Testis (tissue), 3 donors: Measurements from ENCODE around the gene RNU1-3. TPM values are rescaled to one million over a fixed set of nuclear protein-coding genes. Genes with fewer than 3 reads are reported as not detected.
"Not testable (repeated sequence)": the region's sequence is repeated elsewhere in the genome, so short reads cannot be mapped to it uniquely, and the experiment has no call there.

Experiments used
- DNase-seq: peaks from one replicate; pipeline ENCODE4 v3.0.0-alpha.2; 2019
- H3K27ac ChIP-seq, 2 donors: fragments of 200-600 bp; sonication (generic); one replicate each; pipeline ENCODE4 v1.5.1; 2019
- H3K27me3 ChIP-seq: fragments of 200-600 bp; sonication (generic); one replicate; pipeline ENCODE4 v1.5.1; 2019
- H3K36me3 ChIP-seq: fragments of 200-600 bp; sonication (generic); one replicate; pipeline ENCODE4 v1.5.1; 2017; ENCODE audit warnings: low read depth; ENCODE audit errors: missing control alignments
- H3K4me1 ChIP-seq: fragments of 200-600 bp; sonication (generic); one replicate; pipeline ENCODE4 v1.5.1; 2019
- H3K4me3 ChIP-seq, 2 donors: fragments of 200-600 bp; sonication (generic); one replicate each; pipeline ENCODE4 v1.5.1; 2017 to 2019
- H3K9me3 ChIP-seq: fragments of 200-600 bp; sonication (generic); one replicate; pipeline ENCODE4 v1.5.1; 2017
- WGBS, 2 donors: methylation state at CpG; one replicate each; pipeline ENCODE4 v1.1.5; 2018; 5-methylcytosine and 5-hydroxymethylcytosine counted together
- intact Hi-C: fragments of 100-400 bp; cut with DNase I; formaldehyde crosslinking; loops from one replicate; pipeline ENCODE4 v1.15.1; 2023; ENCODE audit warnings: low total_unique reads
- polyA plus RNA-seq: library from polyadenylated mRNA; stranded (reverse); fragments of 350-450 nt; fragmentation: Illumina TruSeq; extraction: RNeasy Lipid Tissue Mini Kit (QIAGEN cat#74804); gene quantifications from one replicate; pipeline ENCODE4 v1.2.3, GENCODE V29; 2014; ENCODE audit warnings: low read depth, low replicate concordance; ENCODE audit not compliant: insufficient read depth
- total RNA-seq, 2 donors: library from RNA; depleted of rRNA; stranded (reverse); fragments of >200 nt; gene quantifications; one replicate each; pipeline ENCODE4 v1.2.3, GENCODE V29; 2016
- TF ChIP-seq, protein P1 (sequence below), 3 experiments: fragments of 450-650 bp in 2 of 3; fragments of 200-600 bp in 1 of 3; sonication (generic) in 1 of 3; IDR thresholded peaks; one replicate each; pipeline ENCODE4 v1.5.1; 2016 to 2019; ENCODE audit warnings: antibody characterized with exemption in 3 of 3, mild to moderate bottlenecking in 2 of 3, moderate library complexity in 1 of 3

Gene RNU1-3
- total and polyA plus RNA-seq, 3 donors from 2014 or later, result under 0.01 to 18.9 (median under 0.01) TPM

DNA sequence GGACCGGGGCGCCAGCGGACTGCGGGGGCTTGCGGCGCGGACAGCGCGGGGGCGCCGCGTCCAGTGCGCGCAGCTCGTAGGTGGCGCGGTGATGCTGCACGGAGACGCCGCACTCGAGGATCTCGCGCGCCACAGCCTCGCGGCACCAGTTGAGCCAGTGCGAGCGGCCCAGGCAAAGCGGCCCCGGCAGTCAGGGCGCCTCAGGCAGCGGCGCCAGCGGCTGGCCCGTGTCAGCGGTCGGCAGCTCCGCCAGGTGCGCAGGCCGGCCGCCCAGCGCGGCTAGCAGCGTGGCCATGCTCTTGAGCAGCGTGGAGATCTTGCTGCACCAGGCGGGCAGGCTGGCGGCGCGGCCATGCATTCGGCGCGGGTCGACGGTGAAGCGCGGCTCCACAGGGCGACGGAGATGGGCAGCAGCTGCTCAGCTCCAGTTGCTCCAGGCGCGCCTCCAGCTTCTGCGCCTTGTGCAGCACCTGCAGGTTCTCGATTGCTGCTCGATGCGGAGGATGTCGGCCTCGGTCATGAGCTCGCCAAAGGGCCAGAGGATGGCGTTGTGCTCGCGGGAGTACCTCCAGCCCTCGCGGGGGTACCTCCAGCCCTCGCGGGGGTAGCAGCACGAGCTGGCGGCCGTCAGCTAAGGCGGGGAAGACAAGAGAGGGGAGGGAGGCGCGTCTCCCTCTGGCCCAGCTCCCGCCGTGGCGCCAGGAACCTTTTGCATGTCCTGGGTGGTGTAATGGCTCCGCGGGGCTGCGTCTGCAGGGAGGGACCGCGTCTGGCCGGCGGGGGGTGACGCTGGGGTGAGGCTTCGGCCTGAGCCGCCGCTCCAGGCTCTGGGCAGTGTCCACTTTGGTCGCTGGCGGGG is 26.9 kb upstream of the RNU1-3 start:
- intact Hi-C loops, H3K27ac ChIP-seq, H3K9me3 ChIP-seq, H3K27me3 ChIP-seq, H3K4me3 ChIP-seq, H3K36me3 ChIP-seq, DNase-seq, H3K4me1 ChIP-seq: not testable (repeated sequence)
- 18% methylated on average over 43 of the region's 96 CpGs; no CpG with 5 or more reads in 1 of the 2 donors for WGBS, 2 donors

DNA sequence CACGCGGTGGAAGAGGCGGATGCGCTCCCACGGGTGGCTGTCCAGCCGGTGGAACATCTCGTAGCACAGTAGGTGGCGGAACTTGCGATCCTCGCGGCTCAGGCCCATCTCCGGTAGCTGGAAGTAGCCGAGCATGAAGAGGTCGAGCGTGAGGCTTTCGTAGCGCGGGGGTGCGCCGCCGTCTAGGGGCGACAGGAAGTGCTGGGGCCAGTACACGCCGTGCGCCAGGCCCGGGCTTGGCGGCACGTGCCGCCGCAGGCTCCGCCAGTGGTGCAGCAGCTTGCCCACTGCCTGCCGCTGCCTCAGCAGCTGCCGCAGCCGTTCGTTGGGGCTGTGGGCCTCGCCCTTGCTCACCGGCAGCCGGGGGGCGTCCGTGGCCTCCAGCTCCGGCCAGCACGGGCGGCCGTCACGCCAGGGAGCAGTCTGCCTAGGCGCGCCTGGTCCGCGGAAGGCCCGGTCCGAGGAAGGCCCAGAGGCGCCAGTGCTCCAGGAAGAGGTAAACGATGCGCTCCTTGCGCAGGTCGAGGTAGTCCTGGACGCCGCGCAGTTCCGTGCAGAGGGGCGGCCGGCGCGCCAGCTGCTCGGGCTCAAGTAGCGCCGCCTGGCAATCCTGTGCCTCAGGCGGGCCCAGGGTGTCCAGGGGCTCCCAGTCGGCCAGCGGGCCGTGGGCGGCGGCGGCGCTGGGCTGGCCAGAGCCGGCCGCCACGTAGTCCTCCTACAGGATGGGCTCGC is 26.1 kb upstream of the RNU1-3 start:
- H3K36me3 ChIP-seq, H3K27ac ChIP-seq, H3K4me3 ChIP-seq, H3K4me1 ChIP-seq, H3K9me3 ChIP-seq, intact Hi-C loops, DNase-seq, H3K27me3 ChIP-seq: not testable (repeated sequence)
- 0 to 40% methylated on average over 9 to 11 of the region's 79 CpGs for WGBS, 2 donors

GRCh38 chr1:16692283-16692682 is 25.5 kb upstream of the RNU1-3 start:
- intact Hi-C loops, DNase-seq, H3K27ac ChIP-seq, H3K36me3 ChIP-seq, H3K4me3 ChIP-seq, H3K9me3 ChIP-seq, H3K4me1 ChIP-seq, H3K27me3 ChIP-seq: not testable (repeated sequence)
- WGBS, 2 donors, result 53% methylated on average over 6 of the region's 39 CpGs; no CpG with 5 or more reads in 1 of the 2 donors

GRCh38 chr1:16690971-16691682 is 24.4 kb upstream of the RNU1-3 start:
- H3K9me3 ChIP-seq, H3K36me3 ChIP-seq, H3K4me1 ChIP-seq, DNase-seq, intact Hi-C loops, H3K27me3 ChIP-seq, H3K27ac ChIP-seq, H3K4me3 ChIP-seq: not testable (repeated sequence)
- 78% methylated on average over 8 of the region's 13 CpGs; no CpG with 5 or more reads in 1 of the 2 donors for WGBS, 2 donors

DNA sequence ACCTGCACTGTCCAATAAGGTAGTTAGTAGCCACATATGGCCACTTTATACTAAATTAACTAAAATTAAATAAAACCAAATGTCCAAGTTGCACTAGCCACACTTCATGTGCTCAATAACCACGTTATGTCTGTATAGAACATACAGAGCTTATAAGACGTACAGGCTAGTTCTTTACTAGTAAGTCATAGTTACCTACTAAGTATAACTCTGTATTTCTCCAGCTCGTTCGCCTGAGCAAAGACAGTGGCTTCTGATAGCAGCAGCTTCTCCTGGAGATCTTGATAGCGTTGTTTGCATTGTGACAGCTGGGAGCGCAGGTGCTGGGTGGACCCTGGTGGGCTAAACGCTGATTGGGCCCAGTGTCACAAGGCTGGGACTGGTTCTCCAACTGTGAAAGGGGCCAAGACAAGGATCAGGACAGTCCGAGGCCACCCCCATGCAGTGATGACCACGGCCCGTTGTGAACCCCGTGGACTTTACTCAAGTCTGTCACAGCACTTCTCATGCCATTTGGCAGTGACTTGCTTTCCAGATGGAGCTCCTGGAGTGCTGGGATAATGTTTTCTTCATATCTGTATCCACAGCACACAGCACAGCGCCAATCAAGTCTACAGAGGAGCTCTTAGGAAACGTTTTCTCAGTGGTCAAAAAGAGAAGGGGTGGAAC is 20.5 kb upstream of the RNU1-3 start:
- H3K27ac ChIP-seq, H3K27me3 ChIP-seq, H3K4me3 ChIP-seq, H3K4me1 ChIP-seq, H3K36me3 ChIP-seq, DNase-seq, H3K9me3 ChIP-seq, intact Hi-C loops: not testable (repeated sequence)
- WGBS, 2 donors, result 81 to 83% methylated on average over 13 of the region's 13 CpGs

GRCh38 chr1:16685445-16686371 is 19.0 kb upstream of the RNU1-3 start:
- intact Hi-C loops, H3K27me3 ChIP-seq, H3K27ac ChIP-seq, DNase-seq, H3K36me3 ChIP-seq, H3K4me3 ChIP-seq, H3K9me3 ChIP-seq, H3K4me1 ChIP-seq: not testable (repeated sequence)
- 33 to 40% methylated on average over 37 of the region's 37 CpGs for WGBS, 2 donors

DNA sequence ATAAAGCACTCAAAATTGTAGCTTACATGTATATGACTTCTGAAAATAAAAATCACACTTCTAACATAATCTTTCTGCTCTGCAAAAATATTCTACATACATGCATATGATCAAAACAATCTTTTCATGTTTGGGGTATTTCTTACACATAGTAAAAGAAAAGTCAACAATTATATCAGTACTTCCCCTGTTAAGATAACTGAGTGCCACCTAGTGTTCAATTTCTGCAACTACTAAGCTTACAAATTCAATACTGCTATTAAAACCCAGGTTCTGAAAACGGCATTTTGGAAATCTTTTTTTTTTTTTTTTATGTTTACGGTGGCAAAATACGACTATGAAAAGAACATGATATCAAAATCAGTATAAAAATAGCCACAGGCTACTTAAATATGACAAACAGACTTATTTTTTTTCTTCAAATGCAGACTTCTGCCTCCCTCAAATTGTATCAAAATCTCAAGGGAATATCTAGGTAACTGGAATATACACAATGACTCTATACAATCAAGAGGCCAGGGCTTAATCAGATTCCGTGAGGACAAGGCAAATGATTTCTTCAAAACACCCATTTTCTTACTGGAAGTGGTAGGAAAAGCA is 18.1 kb upstream of the RNU1-3 start:
- H3K36me3 ChIP-seq, H3K27ac ChIP-seq, H3K27me3 ChIP-seq, H3K4me3 ChIP-seq, H3K4me1 ChIP-seq, intact Hi-C loops, H3K9me3 ChIP-seq, DNase-seq: not testable (repeated sequence)
- WGBS, 2 donors, result 9 to 12% methylated on average over 4 of the region's 4 CpGs
- TF ChIP-seq, protein P1, sequence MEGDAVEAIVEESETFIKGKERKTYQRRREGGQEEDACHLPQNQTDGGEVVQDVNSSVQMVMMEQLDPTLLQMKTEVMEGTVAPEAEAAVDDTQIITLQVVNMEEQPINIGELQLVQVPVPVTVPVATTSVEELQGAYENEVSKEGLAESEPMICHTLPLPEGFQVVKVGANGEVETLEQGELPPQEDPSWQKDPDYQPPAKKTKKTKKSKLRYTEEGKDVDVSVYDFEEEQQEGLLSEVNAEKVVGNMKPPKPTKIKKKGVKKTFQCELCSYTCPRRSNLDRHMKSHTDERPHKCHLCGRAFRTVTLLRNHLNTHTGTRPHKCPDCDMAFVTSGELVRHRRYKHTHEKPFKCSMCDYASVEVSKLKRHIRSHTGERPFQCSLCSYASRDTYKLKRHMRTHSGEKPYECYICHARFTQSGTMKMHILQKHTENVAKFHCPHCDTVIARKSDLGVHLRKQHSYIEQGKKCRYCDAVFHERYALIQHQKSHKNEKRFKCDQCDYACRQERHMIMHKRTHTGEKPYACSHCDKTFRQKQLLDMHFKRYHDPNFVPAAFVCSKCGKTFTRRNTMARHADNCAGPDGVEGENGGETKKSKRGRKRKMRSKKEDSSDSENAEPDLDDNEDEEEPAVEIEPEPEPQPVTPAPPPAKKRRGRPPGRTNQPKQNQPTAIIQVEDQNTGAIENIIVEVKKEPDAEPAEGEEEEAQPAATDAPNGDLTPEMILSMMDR (IDR thresholded peaks at IDR 0.05), result peak in 1 of 3 experiments; percentile 48

DNA sequence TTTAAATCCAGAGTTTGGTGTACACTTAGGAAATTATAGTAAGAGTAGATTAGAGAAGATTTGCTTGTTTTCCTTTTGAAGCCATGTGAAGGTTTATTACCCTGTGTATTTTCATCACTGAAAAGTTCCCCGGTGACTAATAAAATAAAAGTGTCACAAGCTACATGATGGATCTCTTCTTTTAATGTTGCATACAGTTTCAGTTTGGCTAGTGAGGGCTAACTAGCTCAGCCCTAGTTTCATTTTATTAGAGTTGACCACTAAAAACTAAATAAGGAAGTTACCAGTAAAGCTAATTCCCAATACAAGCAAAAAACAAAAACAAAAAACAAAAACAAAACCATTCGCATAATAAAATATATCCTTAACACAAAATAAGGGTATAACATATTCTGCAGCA is 17.4 kb upstream of the RNU1-3 start:
- H3K9me3 ChIP-seq, H3K36me3 ChIP-seq, H3K4me1 ChIP-seq, DNase-seq, H3K27ac ChIP-seq, intact Hi-C loops, H3K4me3 ChIP-seq, H3K27me3 ChIP-seq: not testable (repeated sequence)
- 15% methylated on average over 2 of the region's 2 CpGs for WGBS, 2 donors

DNA sequence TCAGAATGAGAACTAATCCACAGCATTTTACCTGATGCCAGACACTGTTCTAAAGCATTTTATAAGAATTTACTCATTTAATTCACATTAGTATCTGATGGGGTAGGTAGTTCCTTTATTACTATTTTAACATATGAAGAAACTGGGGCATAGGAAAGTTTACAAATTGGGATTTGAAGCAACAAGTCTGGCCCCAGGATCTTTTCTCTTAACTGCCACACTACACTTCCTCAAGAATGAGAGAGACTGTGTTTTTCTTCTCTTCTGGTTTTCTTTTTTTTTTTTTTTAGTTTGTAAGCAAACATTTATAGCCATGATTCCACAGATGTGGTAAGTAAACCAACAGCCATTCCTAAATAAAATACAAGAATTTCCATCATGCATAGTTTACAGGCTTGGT is 16.1 kb upstream of the RNU1-3 start:
- H3K27ac ChIP-seq, H3K4me3 ChIP-seq, H3K36me3 ChIP-seq, intact Hi-C loops, H3K9me3 ChIP-seq, DNase-seq, H3K4me1 ChIP-seq, H3K27me3 ChIP-seq: not testable (repeated sequence)
